ENCODE measurements around the gene BFSP2.

GRCh38 chr3:133413161-133414020, 13.5 kb downstream of the BFSP2 start:
- no peak for TF ChIP-seq CTCF (IDR thresholded peaks at IDR 0.05; ENCODE audit: low read depth, low read length, poor library complexity, severe bottlenecking)
- TF ChIP-seq EZH2phosphoT487 (IDR thresholded peaks at IDR 0.05; ENCODE audit: borderline replicate concordance, low read length) = no peak
